K562 (cell line): Measurements from ENCODE around the gene HSD17B8. TPM values are rescaled to one million over a fixed set of nuclear protein-coding genes. Genes with fewer than 3 reads are reported as not detected.

Source experiments
- CHCHD3 ChIP-seq: fragments of 250-450 bp; sonication (Bioruptor Pico); IDR thresholded peaks from 2 replicates; pipeline ENCODE4 v2.1.2; 2022; ENCODE audit warnings: mild to moderate bottlenecking
- KDM2B ChIP-seq: fragments of 250-450 bp; sonication (Bioruptor Pico); IDR thresholded peaks from 2 replicates; pipeline ENCODE4 v1.8.0; 2021; ENCODE audit warnings: mild to moderate bottlenecking, moderate library complexity
- NR2C2 ChIP-seq, 2 experiments: fragments of 200-800 bp in 1 of 2; sonication (Bioruptor generic) in 1 of 2; sonication (generic) in 1 of 2; formaldehyde crosslinking in 1 of 2; IDR thresholded peaks; 2 replicates each; pipeline versions ENCODE4 v1.6.1 to v1.8.0; 2016 to 2022; ENCODE audit warnings: mild to moderate bottlenecking in 1 of 2, missing compliant biosample characterization in 1 of 2, missing genetic modification characterization in 1 of 2, missing genetic modification reagents in 1 of 2
- NR2F6 ChIP-seq: fragments of 450-650 bp; formaldehyde crosslinking; IDR thresholded peaks from 2 replicates; pipeline ENCODE4 v1.4.0; 2020; ENCODE audit warnings: mild to moderate bottlenecking
- SIN3B ChIP-seq: fragments of 450-650 bp; IDR thresholded peaks from 2 replicates; pipeline ENCODE4 v1.6.1; 2017; ENCODE audit warnings: low read depth, mild to moderate bottlenecking, moderate library complexity
- TRIM24 ChIP-seq, 2 experiments: fragments of 450-650 bp; IDR thresholded peaks; 2 replicates each; pipeline ENCODE4 v1.6.1; 2016
- U2AF2 ChIP-seq: fragments of 200-400 bp; formaldehyde crosslinking; optimal IDR thresholded peaks from 2 replicates; pipeline ENCODE3; 2017; ENCODE audit warnings: low read depth, mild to moderate bottlenecking, low read length
- polyA plus RNA-seq, 8 experiments: library from polyadenylated mRNA; depleted of rRNA in 4 of 8; stranded (reverse) in 5 of 8; unstranded in 3 of 8; fragments of >200 nt; fragmentation: Nextera tagmentation in 2 of 8; fragmentation: Illumina TruSeq in 1 of 8; extraction: Ambion mirVana in 2 of 8; extraction: Trizol in 1 of 8; gene quantifications; 2 replicates each; pipeline versions ENCODE4 v1.2.1 to v1.2.3, GENCODE V29; 2011 to 2014; ENCODE audit warnings: inconsistent platforms in 1 of 8, missing spikeins in 1 of 8
- total RNA-seq, 7 experiments: library from RNA; depleted of rRNA in 6 of 7; stranded (reverse); fragments of >200 nt in 6 of 7; fragmentation: Illumina TruSeq in 2 of 7; extraction: Trizol in 2 of 7; gene quantifications; 2 replicates each; pipeline versions ENCODE4 v1.2.1 to v1.2.3, GENCODE V29; 2011 to 2021; ENCODE audit warnings: low replicate concordance in 1 of 7
- TF ChIP-seq, protein P1 (sequence below): fragments of 450-650 bp; IDR thresholded peaks from 2 replicates; pipeline ENCODE4 v1.6.1; 2016; ENCODE audit warnings: mild to moderate bottlenecking, moderate library complexity
- TF ChIP-seq, protein P2 (sequence below): fragments of 450-650 bp; formaldehyde crosslinking; IDR thresholded peaks from 2 replicates; pipeline ENCODE4 v1.4.0; 2020; ENCODE audit warnings: mild to moderate bottlenecking, mixed read lengths
- TF ChIP-seq, protein P3 (sequence below): fragments of 250-450 bp; sonication (Bioruptor Pico); IDR thresholded peaks from 2 replicates; pipeline ENCODE4 v1.8.0; 2022; ENCODE audit warnings: moderate library complexity, mild to moderate bottlenecking, inconsistent platforms
- TF ChIP-seq, protein P4 (sequence below), 2 experiments: fragments of 250-450 bp in 1 of 2; fragments of 450-650 bp in 1 of 2; sonication (Bioruptor Pico) in 1 of 2; IDR thresholded peaks; 2 replicates each; pipeline versions ENCODE4 v1.6.1 to v1.8.0; 2016 to 2021; ENCODE audit warnings: mild to moderate bottlenecking in 2 of 2, moderate library complexity in 2 of 2, missing compliant biosample characterization in 1 of 2, missing genetic modification characterization in 1 of 2
- TF ChIP-seq, protein P5 (sequence below): fragments of 200-800 bp; sonication (Bioruptor generic); IDR thresholded peaks from 2 replicates; pipeline ENCODE4 v1.6.1; 2017; ENCODE audit warnings: missing genetic modification characterization, missing compliant biosample characterization

Gene HSD17B8
- total and polyA plus RNA-seq, 9 of the 15 experiments (the other 6 are each of a cell fraction or from before 2014, with no cell fraction given) = 3.7 to 35.2 (median 14.2) TPM

DNA sequence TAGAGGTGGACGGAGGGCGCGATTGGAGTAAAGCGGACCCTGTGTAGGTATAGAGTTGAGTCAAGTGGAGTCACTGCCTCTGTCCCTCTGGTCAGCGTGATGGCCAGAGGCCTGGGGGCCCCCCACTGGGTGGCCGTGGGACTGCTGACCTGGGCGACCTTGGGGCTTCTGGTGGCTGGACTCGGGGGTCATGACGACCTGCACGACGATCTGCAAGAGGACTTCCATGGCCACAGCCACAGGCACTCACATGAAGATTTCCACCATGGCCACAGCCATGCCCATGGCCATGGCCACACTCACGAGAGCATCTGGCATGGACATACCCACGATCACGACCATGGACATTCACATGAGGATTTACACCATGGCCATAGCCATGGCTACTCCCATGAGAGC, 3.3 kb upstream of the HSD17B8 start (continued):
- TF ChIP-seq, protein P1, sequence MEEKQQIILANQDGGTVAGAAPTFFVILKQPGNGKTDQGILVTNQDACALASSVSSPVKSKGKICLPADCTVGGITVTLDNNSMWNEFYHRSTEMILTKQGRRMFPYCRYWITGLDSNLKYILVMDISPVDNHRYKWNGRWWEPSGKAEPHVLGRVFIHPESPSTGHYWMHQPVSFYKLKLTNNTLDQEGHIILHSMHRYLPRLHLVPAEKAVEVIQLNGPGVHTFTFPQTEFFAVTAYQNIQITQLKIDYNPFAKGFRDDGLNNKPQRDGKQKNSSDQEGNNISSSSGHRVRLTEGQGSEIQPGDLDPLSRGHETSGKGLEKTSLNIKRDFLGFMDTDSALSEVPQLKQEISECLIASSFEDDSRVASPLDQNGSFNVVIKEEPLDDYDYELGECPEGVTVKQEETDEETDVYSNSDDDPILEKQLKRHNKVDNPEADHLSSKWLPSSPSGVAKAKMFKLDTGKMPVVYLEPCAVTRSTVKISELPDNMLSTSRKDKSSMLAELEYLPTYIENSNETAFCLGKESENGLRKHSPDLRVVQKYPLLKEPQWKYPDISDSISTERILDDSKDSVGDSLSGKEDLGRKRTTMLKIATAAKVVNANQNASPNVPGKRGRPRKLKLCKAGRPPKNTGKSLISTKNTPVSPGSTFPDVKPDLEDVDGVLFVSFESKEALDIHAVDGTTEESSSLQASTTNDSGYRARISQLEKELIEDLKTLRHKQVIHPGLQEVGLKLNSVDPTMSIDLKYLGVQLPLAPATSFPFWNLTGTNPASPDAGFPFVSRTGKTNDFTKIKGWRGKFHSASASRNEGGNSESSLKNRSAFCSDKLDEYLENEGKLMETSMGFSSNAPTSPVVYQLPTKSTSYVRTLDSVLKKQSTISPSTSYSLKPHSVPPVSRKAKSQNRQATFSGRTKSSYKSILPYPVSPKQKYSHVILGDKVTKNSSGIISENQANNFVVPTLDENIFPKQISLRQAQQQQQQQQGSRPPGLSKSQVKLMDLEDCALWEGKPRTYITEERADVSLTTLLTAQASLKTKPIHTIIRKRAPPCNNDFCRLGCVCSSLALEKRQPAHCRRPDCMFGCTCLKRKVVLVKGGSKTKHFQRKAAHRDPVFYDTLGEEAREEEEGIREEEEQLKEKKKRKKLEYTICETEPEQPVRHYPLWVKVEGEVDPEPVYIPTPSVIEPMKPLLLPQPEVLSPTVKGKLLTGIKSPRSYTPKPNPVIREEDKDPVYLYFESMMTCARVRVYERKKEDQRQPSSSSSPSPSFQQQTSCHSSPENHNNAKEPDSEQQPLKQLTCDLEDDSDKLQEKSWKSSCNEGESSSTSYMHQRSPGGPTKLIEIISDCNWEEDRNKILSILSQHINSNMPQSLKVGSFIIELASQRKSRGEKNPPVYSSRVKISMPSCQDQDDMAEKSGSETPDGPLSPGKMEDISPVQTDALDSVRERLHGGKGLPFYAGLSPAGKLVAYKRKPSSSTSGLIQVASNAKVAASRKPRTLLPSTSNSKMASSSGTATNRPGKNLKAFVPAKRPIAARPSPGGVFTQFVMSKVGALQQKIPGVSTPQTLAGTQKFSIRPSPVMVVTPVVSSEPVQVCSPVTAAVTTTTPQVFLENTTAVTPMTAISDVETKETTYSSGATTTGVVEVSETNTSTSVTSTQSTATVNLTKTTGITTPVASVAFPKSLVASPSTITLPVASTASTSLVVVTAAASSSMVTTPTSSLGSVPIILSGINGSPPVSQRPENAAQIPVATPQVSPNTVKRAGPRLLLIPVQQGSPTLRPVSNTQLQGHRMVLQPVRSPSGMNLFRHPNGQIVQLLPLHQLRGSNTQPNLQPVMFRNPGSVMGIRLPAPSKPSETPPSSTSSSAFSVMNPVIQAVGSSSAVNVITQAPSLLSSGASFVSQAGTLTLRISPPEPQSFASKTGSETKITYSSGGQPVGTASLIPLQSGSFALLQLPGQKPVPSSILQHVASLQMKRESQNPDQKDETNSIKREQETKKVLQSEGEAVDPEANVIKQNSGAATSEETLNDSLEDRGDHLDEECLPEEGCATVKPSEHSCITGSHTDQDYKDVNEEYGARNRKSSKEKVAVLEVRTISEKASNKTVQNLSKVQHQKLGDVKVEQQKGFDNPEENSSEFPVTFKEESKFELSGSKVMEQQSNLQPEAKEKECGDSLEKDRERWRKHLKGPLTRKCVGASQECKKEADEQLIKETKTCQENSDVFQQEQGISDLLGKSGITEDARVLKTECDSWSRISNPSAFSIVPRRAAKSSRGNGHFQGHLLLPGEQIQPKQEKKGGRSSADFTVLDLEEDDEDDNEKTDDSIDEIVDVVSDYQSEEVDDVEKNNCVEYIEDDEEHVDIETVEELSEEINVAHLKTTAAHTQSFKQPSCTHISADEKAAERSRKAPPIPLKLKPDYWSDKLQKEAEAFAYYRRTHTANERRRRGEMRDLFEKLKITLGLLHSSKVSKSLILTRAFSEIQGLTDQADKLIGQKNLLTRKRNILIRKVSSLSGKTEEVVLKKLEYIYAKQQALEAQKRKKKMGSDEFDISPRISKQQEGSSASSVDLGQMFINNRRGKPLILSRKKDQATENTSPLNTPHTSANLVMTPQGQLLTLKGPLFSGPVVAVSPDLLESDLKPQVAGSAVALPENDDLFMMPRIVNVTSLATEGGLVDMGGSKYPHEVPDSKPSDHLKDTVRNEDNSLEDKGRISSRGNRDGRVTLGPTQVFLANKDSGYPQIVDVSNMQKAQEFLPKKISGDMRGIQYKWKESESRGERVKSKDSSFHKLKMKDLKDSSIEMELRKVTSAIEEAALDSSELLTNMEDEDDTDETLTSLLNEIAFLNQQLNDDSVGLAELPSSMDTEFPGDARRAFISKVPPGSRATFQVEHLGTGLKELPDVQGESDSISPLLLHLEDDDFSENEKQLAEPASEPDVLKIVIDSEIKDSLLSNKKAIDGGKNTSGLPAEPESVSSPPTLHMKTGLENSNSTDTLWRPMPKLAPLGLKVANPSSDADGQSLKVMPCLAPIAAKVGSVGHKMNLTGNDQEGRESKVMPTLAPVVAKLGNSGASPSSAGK = peak; percentile 30; the same call in 1 of the 2 replicates
- TF ChIP-seq CHCHD3 (CRISPR knock-in tag) = no peak
- TF ChIP-seq, protein P2, sequence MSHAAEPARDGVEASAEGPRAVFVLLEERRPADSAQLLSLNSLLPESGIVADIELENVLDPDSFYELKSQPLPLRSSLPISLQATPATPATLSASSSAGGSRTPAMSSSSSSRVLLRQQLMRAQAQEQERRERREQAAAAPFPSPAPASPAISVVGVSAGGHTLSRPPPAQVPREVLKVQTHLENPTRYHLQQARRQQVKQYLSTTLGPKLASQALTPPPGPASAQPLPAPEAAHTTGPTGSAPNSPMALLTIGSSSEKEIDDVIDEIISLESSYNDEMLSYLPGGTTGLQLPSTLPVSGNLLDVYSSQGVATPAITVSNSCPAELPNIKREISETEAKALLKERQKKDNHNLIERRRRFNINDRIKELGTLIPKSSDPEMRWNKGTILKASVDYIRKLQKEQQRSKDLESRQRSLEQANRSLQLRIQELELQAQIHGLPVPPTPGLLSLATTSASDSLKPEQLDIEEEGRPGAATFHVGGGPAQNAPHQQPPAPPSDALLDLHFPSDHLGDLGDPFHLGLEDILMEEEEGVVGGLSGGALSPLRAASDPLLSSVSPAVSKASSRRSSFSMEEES (CRISPR knock-in tag) = no peak
- no peak for TF ChIP-seq U2AF2
- TF ChIP-seq NR2C2 (CRISPR knock-in tag; IDR thresholded peaks at IDR 0.05) = no peak
- peak; percentile 14; the same call in 1 of the 2 replicates for TF ChIP-seq NR2C2 (tag; IDR thresholded peaks at IDR 0.05)
- TF ChIP-seq, protein P3, sequence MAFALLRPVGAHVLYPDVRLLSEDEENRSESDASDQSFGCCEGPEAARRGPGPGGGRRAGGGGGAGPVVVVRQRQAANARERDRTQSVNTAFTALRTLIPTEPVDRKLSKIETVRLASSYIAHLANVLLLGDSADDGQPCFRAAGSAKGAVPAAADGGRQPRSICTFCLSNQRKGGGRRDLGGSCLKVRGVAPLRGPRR = no peak
- TF ChIP-seq, protein P4, sequence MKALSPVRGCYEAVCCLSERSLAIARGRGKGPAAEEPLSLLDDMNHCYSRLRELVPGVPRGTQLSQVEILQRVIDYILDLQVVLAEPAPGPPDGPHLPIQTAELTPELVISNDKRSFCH (CRISPR knock-in tag; IDR thresholded peaks at IDR 0.05) = no peak
- TF ChIP-seq, protein P4 (tag; IDR thresholded peaks at IDR 0.05) = 0 out of 2 replicates have a peak, but pooled peaks have one; percentile 15
- TF ChIP-seq NR2F6 (CRISPR knock-in tag) = no peak
- no peak for TF ChIP-seq SIN3B
- TF ChIP-seq, protein P5, sequence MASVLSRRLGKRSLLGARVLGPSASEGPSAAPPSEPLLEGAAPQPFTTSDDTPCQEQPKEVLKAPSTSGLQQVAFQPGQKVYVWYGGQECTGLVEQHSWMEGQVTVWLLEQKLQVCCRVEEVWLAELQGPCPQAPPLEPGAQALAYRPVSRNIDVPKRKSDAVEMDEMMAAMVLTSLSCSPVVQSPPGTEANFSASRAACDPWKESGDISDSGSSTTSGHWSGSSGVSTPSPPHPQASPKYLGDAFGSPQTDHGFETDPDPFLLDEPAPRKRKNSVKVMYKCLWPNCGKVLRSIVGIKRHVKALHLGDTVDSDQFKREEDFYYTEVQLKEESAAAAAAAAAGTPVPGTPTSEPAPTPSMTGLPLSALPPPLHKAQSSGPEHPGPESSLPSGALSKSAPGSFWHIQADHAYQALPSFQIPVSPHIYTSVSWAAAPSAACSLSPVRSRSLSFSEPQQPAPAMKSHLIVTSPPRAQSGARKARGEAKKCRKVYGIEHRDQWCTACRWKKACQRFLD (CRISPR knock-in tag) = peak; percentile 44; the same call in 1 of the 2 replicates
- TF ChIP-seq KDM2B (CRISPR knock-in tag) = no peak
- TF ChIP-seq TRIM24 (IDR thresholded peaks at IDR 0.05) = no peak
